Tibial artery (tissue), 4 donors: ENCODE measurements around the gene EFNA5.
"Not testable (repeated sequence)": the region's sequence is repeated elsewhere in the genome, so short reads cannot be mapped to it uniquely, and the experiment has no call there.

Source experiments
- DNase-seq, 2 donors: peaks; one replicate each; pipeline ENCODE4 v3.0.0-alpha.2; 2019
- H3K27ac ChIP-seq, 2 donors: fragments of 200-600 bp; sonication (generic) in 1 of 2; 1 replicate in 1 of 2; 2 replicates in 1 of 2; pipeline ENCODE4 v1.5.1; 2018 to 2019; ENCODE audit warnings: mild to moderate bottlenecking in 1 of 2
- H3K27me3 ChIP-seq, 2 donors: fragments of 200-600 bp; sonication (generic) in 1 of 2; one replicate each; pipeline versions ENCODE4 v1.5.1 to v1.6.0; 2016 to 2019
- H3K36me3 ChIP-seq, 3 donors: fragments of 200-600 bp; sonication (generic) in 2 of 3; one replicate each; pipeline ENCODE4 v1.5.1; 2016 to 2019; ENCODE audit warnings: mild to moderate bottlenecking in 2 of 3
- H3K4me1 ChIP-seq, 4 donors: fragments of 200-600 bp; sonication (generic) in 2 of 4; 1 replicate in 3 of 4; 2 replicates in 1 of 4; pipeline ENCODE4 v1.5.1; 2016 to 2019
- H3K4me3 ChIP-seq, 2 donors: fragments of 200-600 bp; sonication (generic) in 1 of 2; 1 replicate in 1 of 2; 2 replicates in 1 of 2; pipeline ENCODE4 v1.5.1; 2018 to 2019; ENCODE audit warnings: mild to moderate bottlenecking in 2 of 2
- H3K9me3 ChIP-seq, 3 donors: fragments of 200-600 bp; sonication (generic) in 1 of 3; one replicate each; pipeline ENCODE4 v1.5.1; 2016 to 2019
- intact Hi-C: fragments of 100-400 bp; cut with DNase I; formaldehyde crosslinking; loops from one replicate; pipeline ENCODE4 v1.15.0; 2023; ENCODE audit warnings: low total_unique reads
- TF ChIP-seq, protein P1 (sequence below), 2 experiments: fragments of 200-600 bp in 1 of 2; fragments of 450-650 bp in 1 of 2; IDR thresholded peaks; one replicate each; pipeline ENCODE4 v1.5.1; 2017 to 2019; ENCODE audit warnings: antibody characterized with exemption in 2 of 2, mild to moderate bottlenecking in 1 of 2, moderate library complexity in 1 of 2

EFNA5 gene

DNA sequence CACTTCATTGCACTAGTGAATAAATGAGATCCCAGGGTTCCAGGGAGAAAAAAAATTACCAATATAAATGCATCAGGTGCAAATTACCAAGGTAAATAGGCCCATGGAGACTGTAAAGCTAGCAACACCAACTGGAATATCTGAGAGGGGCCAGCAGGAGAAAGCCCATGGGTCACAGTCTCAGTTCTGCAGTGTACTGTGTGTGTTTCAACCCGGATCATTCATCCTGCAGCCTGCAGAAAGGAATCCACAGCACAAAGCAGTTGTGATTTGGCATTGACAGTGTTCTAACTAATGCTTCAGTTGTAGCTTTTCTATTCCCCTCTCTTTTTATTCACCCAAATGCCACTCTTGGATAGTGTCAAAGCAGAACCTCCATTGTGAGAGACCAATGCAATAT, 171.0 kb downstream of the EFNA5 start:
- TF ChIP-seq, protein P1, sequence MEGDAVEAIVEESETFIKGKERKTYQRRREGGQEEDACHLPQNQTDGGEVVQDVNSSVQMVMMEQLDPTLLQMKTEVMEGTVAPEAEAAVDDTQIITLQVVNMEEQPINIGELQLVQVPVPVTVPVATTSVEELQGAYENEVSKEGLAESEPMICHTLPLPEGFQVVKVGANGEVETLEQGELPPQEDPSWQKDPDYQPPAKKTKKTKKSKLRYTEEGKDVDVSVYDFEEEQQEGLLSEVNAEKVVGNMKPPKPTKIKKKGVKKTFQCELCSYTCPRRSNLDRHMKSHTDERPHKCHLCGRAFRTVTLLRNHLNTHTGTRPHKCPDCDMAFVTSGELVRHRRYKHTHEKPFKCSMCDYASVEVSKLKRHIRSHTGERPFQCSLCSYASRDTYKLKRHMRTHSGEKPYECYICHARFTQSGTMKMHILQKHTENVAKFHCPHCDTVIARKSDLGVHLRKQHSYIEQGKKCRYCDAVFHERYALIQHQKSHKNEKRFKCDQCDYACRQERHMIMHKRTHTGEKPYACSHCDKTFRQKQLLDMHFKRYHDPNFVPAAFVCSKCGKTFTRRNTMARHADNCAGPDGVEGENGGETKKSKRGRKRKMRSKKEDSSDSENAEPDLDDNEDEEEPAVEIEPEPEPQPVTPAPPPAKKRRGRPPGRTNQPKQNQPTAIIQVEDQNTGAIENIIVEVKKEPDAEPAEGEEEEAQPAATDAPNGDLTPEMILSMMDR (IDR thresholded peaks at IDR 0.05): no peak
- Histone ChIP-seq H3K27me3 (no peaks in the 10 kb centered on the region), H3K36me3 (no peaks in the 10 kb centered on the region), H3K27ac (no peak overlapping the region), H3K4me1 (peaks cover 0 to 6% (median 0%) of the 10 kb centered on the region in 4 donors), H3K4me3 (no peak overlapping the region), H3K9me3 (no peaks in the 10 kb centered on the region)
- intact Hi-C loops: no loop called here
- no peak for DNase-seq

DNA sequence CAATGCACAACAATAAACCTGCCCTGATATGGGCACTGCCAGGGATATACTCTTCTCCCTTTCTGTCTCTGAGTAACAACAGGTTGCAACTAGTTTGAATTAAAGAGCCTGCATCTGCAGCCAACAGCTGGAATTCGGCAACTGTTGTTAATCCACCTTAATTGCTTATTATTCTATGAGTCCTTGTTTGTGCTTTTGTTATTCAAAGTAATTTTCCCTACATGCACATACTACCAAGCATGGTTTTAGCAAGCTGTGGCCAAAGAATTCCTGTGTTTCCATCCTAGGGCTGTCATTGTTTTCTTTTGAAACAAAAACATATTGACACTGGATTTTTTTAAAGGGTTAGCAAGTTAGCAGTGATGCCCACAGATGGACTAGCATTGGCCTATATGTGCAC, 171.5 kb downstream of the EFNA5 start:
- Histone ChIP-seq H3K27ac (no peak overlapping the region), H3K27me3 (no peaks in the 10 kb centered on the region), H3K4me1 (peaks cover 0 to 6% (median 0%) of the 10 kb centered on the region in 4 donors), H3K9me3 (no peaks in the 10 kb centered on the region), H3K36me3 (no peaks in the 10 kb centered on the region), H3K4me3 (no peak overlapping the region)
- intact Hi-C loops: no loop called here
- TF ChIP-seq, protein P1 (IDR thresholded peaks at IDR 0.05): no peak
- DNase-seq: no peak

DNA sequence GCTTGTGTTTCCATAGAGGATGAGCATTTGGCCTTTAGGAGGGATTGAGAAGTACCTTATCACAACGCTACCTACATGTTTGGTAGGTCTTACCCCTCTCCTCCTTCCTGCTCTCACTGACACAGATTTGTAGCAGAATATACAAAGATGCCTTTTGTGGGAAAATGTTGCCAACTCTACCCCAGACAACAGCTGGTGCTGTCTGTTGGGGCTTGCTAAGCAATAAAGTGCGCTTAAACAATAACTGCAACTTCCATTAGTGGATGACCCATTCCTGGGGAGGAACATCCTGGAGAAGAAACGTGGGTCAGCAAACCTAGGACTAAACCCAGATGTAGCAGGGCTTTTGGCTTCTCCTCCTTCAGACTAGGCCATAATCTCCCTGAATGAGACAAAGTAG, 174.3 kb downstream of the EFNA5 start:
- TF ChIP-seq, protein P1 (IDR thresholded peaks at IDR 0.05): no peak
- intact Hi-C loops: no loop called here
- Histone ChIP-seq H3K36me3 (no peaks in the 10 kb centered on the region), H3K4me3 (no peak overlapping the region), H3K9me3 (no peaks in the 10 kb centered on the region), H3K27ac (no peak overlapping the region), H3K4me1 (peaks cover 0 to 6% (median 0%) of the 10 kb centered on the region in 4 donors), H3K27me3 (no peaks in the 10 kb centered on the region)
- DNase-seq: no peak

DNA sequence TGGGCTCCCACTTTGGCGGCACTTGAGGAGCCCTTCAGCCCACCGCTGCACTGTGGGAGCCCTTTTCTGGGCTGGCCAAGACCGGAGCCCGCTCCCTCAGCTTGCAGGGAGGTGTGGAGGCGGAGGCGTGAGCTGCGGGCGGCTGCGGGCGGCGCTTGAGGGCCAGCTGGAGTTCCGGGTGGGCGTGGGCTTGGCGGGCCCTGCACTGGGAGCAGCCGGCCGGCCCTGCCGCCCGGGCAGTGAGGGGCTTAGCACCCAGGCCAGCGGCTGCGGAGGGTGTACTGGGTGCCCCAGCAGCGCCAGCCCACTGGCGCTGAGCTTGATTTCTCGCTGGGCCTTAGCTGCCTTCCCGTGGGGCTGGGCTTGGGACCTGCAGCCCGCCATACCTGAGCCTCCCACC, 176.6 kb downstream of the EFNA5 start:
- H3K9me3 ChIP-seq, H3K27me3 ChIP-seq, H3K4me1 ChIP-seq, intact Hi-C loops, DNase-seq, H3K27ac ChIP-seq, H3K4me3 ChIP-seq, H3K36me3 ChIP-seq: not testable (repeated sequence)

DNA sequence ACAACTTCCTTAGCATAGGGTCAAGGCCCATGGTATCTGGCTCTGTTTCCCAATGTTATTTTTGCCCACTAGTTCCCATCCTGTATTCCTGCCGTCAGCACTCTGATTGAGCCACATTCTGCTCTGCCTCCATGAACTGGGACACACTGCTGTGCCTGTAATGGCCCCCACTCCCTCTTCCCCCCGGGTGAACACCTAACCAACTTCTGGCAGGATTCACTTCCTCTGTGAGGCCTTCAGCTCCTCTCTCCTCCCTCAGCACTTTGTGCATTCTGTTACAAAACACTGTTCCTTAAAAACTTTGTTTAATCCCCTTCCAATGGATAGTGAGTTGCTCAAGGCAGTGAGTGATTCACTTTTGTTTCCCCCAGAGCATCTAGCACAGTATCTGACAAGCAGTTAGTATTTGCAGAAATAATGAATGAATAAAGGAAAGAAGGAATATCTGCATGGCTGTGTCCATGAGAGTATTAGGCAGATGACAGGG, 183.6 kb downstream of the EFNA5 start:
- intact Hi-C loops: no loop called here
- Histone ChIP-seq H3K4me3 (no peak overlapping the region), H3K4me1 (peaks cover 0 to 16% (median 2%) of the 10 kb centered on the region in 4 donors), H3K27ac (no peak overlapping the region), H3K27me3 (no peaks in the 10 kb centered on the region), H3K36me3 (no peaks in the 10 kb centered on the region), H3K9me3 (no peaks in the 10 kb centered on the region)
- DNase-seq: no peak
- TF ChIP-seq, protein P1 (IDR thresholded peaks at IDR 0.05): no peak

DNA sequence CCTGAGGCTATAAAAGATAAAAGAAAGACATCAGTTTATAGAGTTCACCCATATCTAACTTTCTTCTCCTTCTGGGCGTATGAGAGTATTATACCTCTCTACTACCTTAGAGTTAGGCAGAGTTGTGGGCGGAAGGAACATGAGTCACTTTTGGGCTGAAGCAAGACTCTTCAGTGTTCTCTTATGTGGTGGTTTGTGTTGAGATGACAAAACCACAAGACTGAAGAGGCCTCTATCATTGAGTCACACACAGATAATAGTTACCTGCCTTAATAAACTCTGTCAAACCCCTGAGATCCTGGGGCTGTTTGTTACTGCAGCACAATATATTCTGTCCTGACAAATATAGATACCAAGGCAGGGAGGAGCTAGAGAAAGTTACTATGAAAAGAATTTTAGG, 184.2 kb downstream of the EFNA5 start:
- intact Hi-C loops: no loop called here

More for the DNA sequence above, 184.2 kb downstream of the EFNA5 start:
- DNase-seq: no peak
- Histone ChIP-seq H3K27ac (no peak overlapping the region), H3K9me3 (no peaks in the 10 kb centered on the region), H3K36me3 (no peaks in the 10 kb centered on the region), H3K27me3 (no peaks in the 10 kb centered on the region), H3K4me1 (peaks cover 0 to 16% (median 2%) of the 10 kb centered on the region in 4 donors), H3K4me3 (no peak overlapping the region)
- TF ChIP-seq, protein P1 (IDR thresholded peaks at IDR 0.05): no peak
